OCI-LY3 (cell line): ENCODE measurements around the gene ALKAL2.

Experiments
- EZH2phosphoT487 ChIP-seq: fragments of 200-600 bp; shearing (Covaris generic); IDR thresholded peaks from 2 replicates; pipeline ENCODE4 v1.6.1; 2018; ENCODE audit warnings: antibody characterized with exemption, mixed run types, low read depth
- TF ChIP-seq, protein P1 (sequence below): fragments of 200-600, 300-600 bp; sonication (generic); IDR thresholded peaks from 2 replicates; pipeline ENCODE4 v1.5.1; 2014; ENCODE audit warnings: antibody characterized with exemption, low read length, low read depth

DNA sequence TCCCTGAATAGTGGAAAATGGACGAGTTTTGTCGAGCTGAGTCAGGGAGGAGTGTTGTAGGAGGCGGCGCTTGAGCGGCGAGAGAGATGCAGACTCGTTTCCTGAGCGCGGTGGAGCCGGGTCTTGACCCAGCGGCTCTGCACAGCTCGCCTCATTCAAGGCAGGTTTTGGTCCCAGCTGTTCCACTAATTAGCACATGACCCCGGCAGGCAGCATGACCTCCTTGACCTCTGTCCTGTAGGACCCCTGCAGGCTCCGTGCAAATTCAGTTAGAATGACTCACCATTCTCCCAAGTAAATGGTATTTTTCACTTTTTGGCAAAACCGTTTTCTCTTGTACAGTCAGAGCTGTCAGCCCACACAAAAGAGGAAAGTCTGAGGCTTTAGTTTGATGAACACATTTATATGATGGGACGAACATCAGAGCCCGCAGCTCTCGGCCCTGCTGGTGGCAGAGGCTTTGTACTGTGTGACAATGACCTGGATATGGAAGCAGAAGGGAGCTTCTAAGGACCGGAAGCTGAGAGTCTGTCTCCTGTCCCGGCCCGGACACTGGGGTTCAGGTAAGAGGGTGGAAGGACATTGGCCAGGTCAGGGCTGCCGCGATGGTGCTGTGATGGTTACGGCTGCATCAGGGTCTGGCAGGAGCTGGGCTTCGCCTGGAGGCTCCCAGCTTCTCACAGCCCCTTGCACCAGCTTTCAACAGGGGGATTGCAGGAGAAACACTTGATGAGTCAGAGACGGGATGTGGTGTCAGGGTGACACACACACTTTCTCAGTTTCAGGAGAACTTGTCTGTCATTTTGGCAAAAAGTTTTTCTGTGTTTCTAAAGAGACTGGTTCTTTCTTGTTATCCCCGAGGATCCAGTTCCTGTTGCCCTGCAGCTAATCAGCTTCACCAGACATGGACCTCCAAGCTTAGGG, 29.9 kb upstream of the ALKAL2 start:
- TF ChIP-seq, protein P1, sequence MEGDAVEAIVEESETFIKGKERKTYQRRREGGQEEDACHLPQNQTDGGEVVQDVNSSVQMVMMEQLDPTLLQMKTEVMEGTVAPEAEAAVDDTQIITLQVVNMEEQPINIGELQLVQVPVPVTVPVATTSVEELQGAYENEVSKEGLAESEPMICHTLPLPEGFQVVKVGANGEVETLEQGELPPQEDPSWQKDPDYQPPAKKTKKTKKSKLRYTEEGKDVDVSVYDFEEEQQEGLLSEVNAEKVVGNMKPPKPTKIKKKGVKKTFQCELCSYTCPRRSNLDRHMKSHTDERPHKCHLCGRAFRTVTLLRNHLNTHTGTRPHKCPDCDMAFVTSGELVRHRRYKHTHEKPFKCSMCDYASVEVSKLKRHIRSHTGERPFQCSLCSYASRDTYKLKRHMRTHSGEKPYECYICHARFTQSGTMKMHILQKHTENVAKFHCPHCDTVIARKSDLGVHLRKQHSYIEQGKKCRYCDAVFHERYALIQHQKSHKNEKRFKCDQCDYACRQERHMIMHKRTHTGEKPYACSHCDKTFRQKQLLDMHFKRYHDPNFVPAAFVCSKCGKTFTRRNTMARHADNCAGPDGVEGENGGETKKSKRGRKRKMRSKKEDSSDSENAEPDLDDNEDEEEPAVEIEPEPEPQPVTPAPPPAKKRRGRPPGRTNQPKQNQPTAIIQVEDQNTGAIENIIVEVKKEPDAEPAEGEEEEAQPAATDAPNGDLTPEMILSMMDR: no peak
- no peak for TF ChIP-seq EZH2phosphoT487
